NCI-H524 (cell line): Measurements from ENCODE around the gene OGFOD3.
"Not testable (repeated sequence)": the region's sequence is repeated elsewhere in the genome, so short reads cannot be mapped to it uniquely, and the experiment has no call there.

ENCODE experiments used
- DNase-seq, 2 experiments: peaks; one replicate each; lab custom pipeline; 2025; lab: John Stamatoyannopoulos, UW

The OGFOD3 gene

GRCh38 chr17:82351713-82352488 lies 66.5 kb downstream of the OGFOD3 start:
- DNase-seq = peak; percentile 23 to 66

GRCh38 chr17:82351254-82351712 lies 67.1 kb downstream of the OGFOD3 start:
- no peak for DNase-seq

- peak in 1 of 2 experiments; percentile 20 for DNase-seq
Measured at GRCh38 chr17:82350182-82351030, 68.0 kb downstream of the OGFOD3 start.

- no peak for DNase-seq
Measured at GRCh38 chr17:82349287-82349701, 69.1 kb downstream of the OGFOD3 start.

GRCh38 chr17:82348866-82349265 lies 69.5 kb downstream of the OGFOD3 start:
- no peak for DNase-seq

GRCh38 chr17:82348434-82348833 lies 70.0 kb downstream of the OGFOD3 start:
- no peak for DNase-seq

GRCh38 chr17:82347994-82348393 lies 70.4 kb downstream of the OGFOD3 start:
- DNase-seq = not testable (repeated sequence)

- DNase-seq = no peak
Measured at GRCh38 chr17:82346342-82347300, 71.8 kb downstream of the OGFOD3 start.

- DNase-seq = no peak
Measured at GRCh38 chr17:82345151-82345976, 73.0 kb downstream of the OGFOD3 start.

GRCh38 chr17:82344175-82344907 lies 74.0 kb downstream of the OGFOD3 start:
- no peak for DNase-seq

- DNase-seq = no peak
Measured at GRCh38 chr17:82343560-82343959, 74.8 kb downstream of the OGFOD3 start.

GRCh38 chr17:82342361-82343079 lies 75.9 kb downstream of the OGFOD3 start:
- no peak for DNase-seq

GRCh38 chr17:82339634-82340580 lies 78.5 kb downstream of the OGFOD3 start:
- no peak for DNase-seq
